Measurements from ENCODE around the gene ERGIC3. TPM values are rescaled to one million over a fixed set of nuclear protein-coding genes. Genes with fewer than 3 reads are reported as not detected.

Gene ERGIC3
- total RNA-seq, 5 donors from 2014 or later (not counting 1 experiment from before 2014, with no cell fraction given) = 135 to 180 (median 166) TPM

DNA sequence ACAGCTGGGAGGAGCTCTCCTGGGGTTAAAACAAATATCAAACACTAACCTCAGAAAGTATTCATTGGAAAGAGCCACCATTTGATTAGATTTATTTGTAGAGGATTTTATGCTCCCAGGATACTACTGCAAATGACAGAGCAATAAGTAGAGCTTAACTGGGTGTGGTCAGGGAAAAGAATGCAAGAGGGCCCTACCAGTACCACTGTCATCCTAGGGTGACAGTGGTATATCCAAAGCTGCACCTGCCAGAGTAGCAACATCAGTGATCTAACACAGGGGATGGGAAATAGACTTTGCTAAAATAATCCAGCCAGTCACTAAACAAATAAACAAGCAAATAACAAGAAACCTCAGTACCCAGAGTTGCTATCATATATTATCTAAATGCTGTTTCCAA lies 29.7 kb downstream of the ERGIC3 start:
- Histone ChIP-seq H3K9me3 (no peaks in the 10 kb centered on the region), H3K27me3 (replicated peaks in 1 of 2; ENCODE audit: control insufficient read depth in 2 of 2, extremely low read depth in 1 of 2, insufficient read depth in 2 of 2, low read length in 1 of 2) (peaks cover 0 to 3% of the 10 kb centered on the region in 2 experiments), H3K27ac (ENCODE audit: low read length) (no peak overlapping the region), H3K4me1 (ENCODE audit: control insufficient read depth in 1 of 2, extremely low read depth in 1 of 2, insufficient read depth in 2 of 2, low read length in 2 of 2) (no peaks in the 10 kb centered on the region), H3K4me3 (ENCODE audit: control insufficient read depth in 1 of 2, extremely low read depth in 1 of 2, low read length in 1 of 2) (no peak overlapping the region), H3K36me3 (ENCODE audit: control insufficient read depth in 2 of 2, extremely low read depth in 1 of 2, insufficient read depth in 1 of 2, low read length in 1 of 2) (no peaks in the 10 kb centered on the region)
- POLR2A ChIA-PET = no interaction called here
- Mint-ChIP-seq H3K27me3 (peaks cover 0 to 4% of the 10 kb centered on the region in 2 donors), H3K27ac (no peak overlapping the region), H3K4me3 (no peak overlapping the region), H3K36me3 (peaks cover 4% of the 10 kb centered on the region), H3K4me1 (no peaks in the 10 kb centered on the region), H3K9me3 (peaks cover 4 to 5% (median 5%) of the 10 kb centered on the region in 3 donors)
- ATAC-seq (replicated peaks in 1 of 4) (no peak), DNase-seq (no peak)
- CTCF ChIA-PET = no interaction called here

DNA sequence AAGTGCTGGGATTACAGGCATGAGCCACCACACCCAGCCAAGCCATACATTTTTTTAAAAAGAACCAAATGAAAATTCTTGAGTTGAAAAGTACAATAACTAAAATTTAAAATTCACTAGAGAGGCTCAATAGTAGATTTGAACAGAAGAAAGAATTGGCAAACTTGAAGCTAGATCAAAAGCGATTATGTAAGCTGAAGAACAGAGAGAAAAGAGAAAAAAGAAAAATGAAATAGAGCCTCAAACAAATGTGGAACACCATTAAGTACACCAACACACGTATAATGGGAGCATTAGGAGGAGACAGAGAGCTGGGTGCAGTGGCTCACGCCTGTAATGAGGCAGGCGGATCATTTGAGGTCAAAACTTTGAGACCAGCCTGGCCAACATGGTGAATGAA lies 31.0 kb downstream of the ERGIC3 start:
- DNase-seq = no peak
- peaks cover 0 to 4% of the 10 kb centered on the region in 2 donors for H3K27me3 Mint-ChIP-seq
- no peak overlapping the region for H3K27ac Mint-ChIP-seq
- H3K4me3 ChIP-seq (ENCODE audit: control insufficient read depth in 1 of 2, extremely low read depth in 1 of 2, low read length in 1 of 2) = no peak overlapping the region
- POLR2A ChIA-PET = no interaction called here
- no peaks in the 10 kb centered on the region for H3K36me3 ChIP-seq (ENCODE audit: control insufficient read depth in 2 of 2, extremely low read depth in 1 of 2, insufficient read depth in 1 of 2, low read length in 1 of 2)
- WGBS (ENCODE audit: insufficient coverage) = no CpG with 5 or more reads among the region's 4 CpGs
- H3K27ac ChIP-seq (ENCODE audit: low read length) = no peak overlapping the region
- no peaks in the 10 kb centered on the region for H3K9me3 ChIP-seq
- H3K4me1 Mint-ChIP-seq = no peaks in the 10 kb centered on the region
- CTCF ChIA-PET = no interaction called here
- H3K9me3 Mint-ChIP-seq = peaks cover 4 to 5% (median 5%) of the 10 kb centered on the region in 3 donors
- ATAC-seq (replicated peaks in 1 of 4) = no peak
- H3K36me3 Mint-ChIP-seq = peaks cover 4% of the 10 kb centered on the region
- no peaks in the 10 kb centered on the region for H3K4me1 ChIP-seq (ENCODE audit: control insufficient read depth in 1 of 2, extremely low read depth in 1 of 2, insufficient read depth in 2 of 2, low read length in 2 of 2)
- H3K4me3 Mint-ChIP-seq = no peak overlapping the region
- peaks cover 0 to 3% of the 10 kb centered on the region in 2 experiments for H3K27me3 ChIP-seq (replicated peaks in 1 of 2; ENCODE audit: control insufficient read depth in 2 of 2, extremely low read depth in 1 of 2, insufficient read depth in 2 of 2, low read length in 1 of 2)

DNA sequence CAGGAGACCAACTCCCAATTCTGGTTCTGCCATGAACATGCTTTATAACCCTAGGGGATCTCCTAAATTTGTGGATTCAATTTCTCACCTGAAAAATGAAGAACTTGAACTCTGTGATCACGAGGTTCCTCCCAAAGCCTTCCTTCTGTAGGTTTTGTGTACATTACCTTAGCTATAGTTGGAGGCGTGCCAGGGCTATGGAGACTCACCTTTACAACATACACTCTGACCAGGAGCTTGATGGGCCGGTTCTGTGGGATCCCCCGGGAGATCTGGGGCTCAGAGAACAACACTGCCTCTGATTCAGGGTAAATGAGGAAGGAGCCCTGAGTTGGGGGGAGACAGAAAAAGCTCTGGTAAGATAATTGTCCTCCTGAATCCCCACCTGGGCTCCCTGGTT lies 34.1 kb downstream of the ERGIC3 start:
- H3K4me3 Mint-ChIP-seq = no peak overlapping the region
- peaks cover 4% of the 10 kb centered on the region for H3K36me3 Mint-ChIP-seq
- Histone ChIP-seq H3K36me3 (ENCODE audit: control insufficient read depth in 2 of 2, extremely low read depth in 1 of 2, insufficient read depth in 1 of 2, low read length in 1 of 2) (no peaks in the 10 kb centered on the region), H3K4me3 (ENCODE audit: control insufficient read depth in 1 of 2, extremely low read depth in 1 of 2, low read length in 1 of 2) (no peak overlapping the region), H3K27ac (ENCODE audit: low read length) (no peak overlapping the region), H3K9me3 (no peaks in the 10 kb centered on the region), H3K4me1 (ENCODE audit: control insufficient read depth in 1 of 2, extremely low read depth in 1 of 2, insufficient read depth in 2 of 2, low read length in 2 of 2) (no peaks in the 10 kb centered on the region), H3K27me3 (replicated peaks in 1 of 2; ENCODE audit: control insufficient read depth in 2 of 2, extremely low read depth in 1 of 2, insufficient read depth in 2 of 2, low read length in 1 of 2) (peaks cover 0 to 13% of the 10 kb centered on the region in 2 experiments)
- peaks cover 0 to 4% of the 10 kb centered on the region in 2 donors for H3K27me3 Mint-ChIP-seq
- POLR2A ChIA-PET = no interaction called here
- no peak overlapping the region for H3K27ac Mint-ChIP-seq
- no peak for ATAC-seq (replicated peaks in 1 of 4)
- peaks cover 4 to 5% (median 5%) of the 10 kb centered on the region in 3 donors for H3K9me3 Mint-ChIP-seq
- H3K4me1 Mint-ChIP-seq = no peaks in the 10 kb centered on the region
- no CpG with 5 or more reads among the region's 4 CpGs for WGBS (ENCODE audit: insufficient coverage)
- CTCF ChIA-PET = no interaction called here
- DNase-seq = no peak

DNA sequence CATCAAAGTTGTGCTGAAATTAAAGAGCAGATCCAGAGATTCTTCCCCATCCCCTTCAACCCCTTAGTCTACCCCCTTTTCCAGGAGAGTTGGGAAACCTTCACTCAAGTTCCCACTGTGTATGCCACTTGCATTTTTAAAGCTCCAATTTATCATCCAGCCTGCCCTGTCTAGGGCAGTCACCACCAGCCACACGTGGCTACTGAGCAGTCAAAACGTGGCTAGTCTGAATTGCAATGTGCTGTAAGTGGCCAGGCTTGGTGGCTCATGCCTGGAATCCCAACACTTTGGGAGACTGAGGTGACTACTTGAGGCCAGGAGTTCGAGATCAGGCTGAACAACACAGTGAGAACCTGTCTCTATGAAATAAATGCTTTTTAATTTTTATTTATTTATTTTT lies 34.9 kb downstream of the ERGIC3 start:
- CTCF ChIA-PET = no interaction called here
- Histone ChIP-seq H3K27me3 (replicated peaks in 1 of 2; ENCODE audit: control insufficient read depth in 2 of 2, extremely low read depth in 1 of 2, insufficient read depth in 2 of 2, low read length in 1 of 2) (peaks cover 0 to 13% of the 10 kb centered on the region in 2 experiments), H3K36me3 (ENCODE audit: control insufficient read depth in 2 of 2, extremely low read depth in 1 of 2, insufficient read depth in 1 of 2, low read length in 1 of 2) (no peaks in the 10 kb centered on the region), H3K27ac (ENCODE audit: low read length) (no peak overlapping the region), H3K4me3 (ENCODE audit: control insufficient read depth in 1 of 2, extremely low read depth in 1 of 2, low read length in 1 of 2) (no peak overlapping the region), H3K4me1 (ENCODE audit: control insufficient read depth in 1 of 2, extremely low read depth in 1 of 2, insufficient read depth in 2 of 2, low read length in 2 of 2) (no peaks in the 10 kb centered on the region), H3K9me3 (no peaks in the 10 kb centered on the region)
- POLR2A ChIA-PET = no interaction called here
- peaks cover 0 to 4% of the 10 kb centered on the region in 2 donors for H3K27me3 Mint-ChIP-seq
- no CpG with 5 or more reads among the region's 3 CpGs for WGBS (ENCODE audit: insufficient coverage)
- ATAC-seq (replicated peaks in 1 of 4) (no peak), DNase-seq (no peak)
- H3K4me3 Mint-ChIP-seq = no peak overlapping the region
- no peaks in the 10 kb centered on the region for H3K4me1 Mint-ChIP-seq
- H3K9me3 Mint-ChIP-seq = peaks cover 4 to 11% (median 9%) of the 10 kb centered on the region in 3 donors
- peaks cover 4% of the 10 kb centered on the region for H3K36me3 Mint-ChIP-seq
- H3K27ac Mint-ChIP-seq = no peak overlapping the region

DNA sequence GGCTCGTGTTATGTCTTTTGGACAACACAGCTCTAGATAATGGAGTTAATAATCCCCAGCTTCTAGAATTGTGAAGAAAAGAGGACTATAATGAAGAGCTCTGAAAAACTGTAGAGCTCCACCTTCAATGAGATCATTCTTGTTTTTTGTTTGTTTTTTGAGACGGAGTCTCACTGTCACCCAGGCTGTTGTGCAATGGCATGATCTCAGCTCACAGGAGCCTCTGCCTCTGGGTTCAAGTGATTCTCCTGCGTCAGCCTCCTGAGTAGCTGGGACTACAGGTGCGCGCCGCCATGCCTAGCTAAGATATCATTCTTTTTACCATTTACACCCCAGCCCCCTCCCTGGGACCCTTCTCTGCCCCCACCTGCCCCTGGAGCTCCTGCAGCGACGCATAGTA lies 36.6 kb downstream of the ERGIC3 start:
- CTCF ChIA-PET = no interaction called here
- Mint-ChIP-seq H3K4me3 (no peak overlapping the region), H3K4me1 (no peaks in the 10 kb centered on the region), H3K27ac (no peak overlapping the region), H3K36me3 (no peaks in the 10 kb centered on the region), H3K27me3 (peaks cover 0 to 4% of the 10 kb centered on the region in 2 donors), H3K9me3 (peaks cover 4 to 6% (median 4%) of the 10 kb centered on the region in 3 donors)
- Histone ChIP-seq H3K27me3 (replicated peaks in 1 of 2; ENCODE audit: control insufficient read depth in 2 of 2, extremely low read depth in 1 of 2, insufficient read depth in 2 of 2, low read length in 1 of 2) (peaks cover 0 to 18% of the 10 kb centered on the region in 2 experiments), H3K27ac (ENCODE audit: low read length) (no peak overlapping the region), H3K36me3 (ENCODE audit: control insufficient read depth in 2 of 2, extremely low read depth in 1 of 2, insufficient read depth in 1 of 2, low read length in 1 of 2) (peaks cover 0 to 2% of the 10 kb centered on the region in 2 donors), H3K4me1 (ENCODE audit: control insufficient read depth in 1 of 2, extremely low read depth in 1 of 2, insufficient read depth in 2 of 2, low read length in 2 of 2) (no peaks in the 10 kb centered on the region), H3K4me3 (ENCODE audit: control insufficient read depth in 1 of 2, extremely low read depth in 1 of 2, low read length in 1 of 2) (no peak overlapping the region), H3K9me3 (no peaks in the 10 kb centered on the region)
- no CpG with 5 or more reads among the region's 8 CpGs for WGBS (ENCODE audit: insufficient coverage)
- POLR2A ChIA-PET = no interaction called here
- DNase-seq (no peak), ATAC-seq (replicated peaks in 1 of 4) (no peak)

DNA sequence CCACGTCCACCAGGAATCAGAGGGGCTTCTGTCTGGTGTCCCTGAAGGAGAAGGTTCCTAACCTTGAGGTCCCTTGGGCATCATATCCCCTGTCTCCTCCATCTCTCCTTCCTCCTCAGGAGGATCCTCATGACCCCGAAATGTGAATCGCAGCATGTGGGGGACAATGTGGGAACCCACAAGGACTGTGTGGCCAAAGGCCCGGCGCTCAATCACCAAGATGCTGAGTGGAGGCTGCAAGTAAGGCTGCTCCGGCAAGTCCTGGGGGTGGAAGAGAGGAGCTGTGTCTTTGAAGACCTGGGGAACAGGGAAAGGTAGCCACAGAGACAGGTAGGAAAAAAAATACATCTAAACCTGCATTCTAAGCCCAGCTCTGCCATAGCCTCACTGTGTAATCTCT lies 37.3 kb downstream of the ERGIC3 start:
- H3K27ac ChIP-seq (ENCODE audit: low read length) = no peak overlapping the region
- H3K27me3 ChIP-seq (replicated peaks in 1 of 2; ENCODE audit: control insufficient read depth in 2 of 2, extremely low read depth in 1 of 2, insufficient read depth in 2 of 2, low read length in 1 of 2) = peaks cover 0 to 18% of the 10 kb centered on the region in 2 experiments
- no peak overlapping the region for H3K4me3 ChIP-seq (ENCODE audit: control insufficient read depth in 1 of 2, extremely low read depth in 1 of 2, low read length in 1 of 2)
- ATAC-seq (replicated peaks in 1 of 4) = no peak
- H3K4me3 Mint-ChIP-seq = no peak overlapping the region
- CTCF ChIA-PET = no interaction called here
- DNase-seq = no peak
- POLR2A ChIA-PET = no interaction called here
- H3K9me3 Mint-ChIP-seq = peaks cover 2 to 6% (median 4%) of the 10 kb centered on the region in 3 donors
- WGBS (ENCODE audit: insufficient coverage) = 100% methylated on average over 1 of the region's 6 CpGs
- no peaks in the 10 kb centered on the region for H3K4me1 Mint-ChIP-seq
- H3K4me1 ChIP-seq (ENCODE audit: control insufficient read depth in 1 of 2, extremely low read depth in 1 of 2, insufficient read depth in 2 of 2, low read length in 2 of 2) = no peaks in the 10 kb centered on the region
- no peaks in the 10 kb centered on the region for H3K36me3 Mint-ChIP-seq
- H3K36me3 ChIP-seq (ENCODE audit: control insufficient read depth in 2 of 2, extremely low read depth in 1 of 2, insufficient read depth in 1 of 2, low read length in 1 of 2) = peaks cover 0 to 2% of the 10 kb centered on the region in 2 donors
- no peak overlapping the region for H3K27ac Mint-ChIP-seq
- H3K27me3 Mint-ChIP-seq = peaks cover 0 to 4% of the 10 kb centered on the region in 2 donors
- H3K9me3 ChIP-seq = no peaks in the 10 kb centered on the region

DNA sequence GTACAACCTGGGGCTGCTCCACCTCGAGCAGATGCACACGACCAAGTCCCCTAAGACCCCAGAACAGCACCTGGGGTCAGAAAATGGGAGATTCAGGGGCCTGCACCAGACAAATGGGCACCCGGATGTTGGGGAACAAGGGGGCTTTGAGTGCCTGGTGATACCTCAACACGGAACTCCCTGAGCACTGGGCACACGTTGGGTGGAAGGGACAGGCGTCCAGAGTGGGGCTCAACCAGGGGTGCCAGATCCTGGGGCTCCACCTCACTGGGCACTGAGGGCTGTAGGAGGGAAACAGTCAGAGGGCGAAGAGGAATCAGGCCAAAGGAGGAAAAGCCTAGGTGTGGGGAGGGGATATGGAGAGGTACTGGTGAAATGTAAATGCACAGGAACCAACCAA lies 40.3 kb downstream of the ERGIC3 start:
- CTCF ChIA-PET = interaction anchor here in 1 of 2 donors (0.5 kb wide), 1 partner anchor 135 kb away, joined by 3 read pairs; no protein-coding TSS in a partner anchor
- no peak for DNase-seq
- H3K9me3 Mint-ChIP-seq = peaks cover 0 to 6% (median 4%) of the 10 kb centered on the region in 3 donors

More for the DNA sequence above, 40.3 kb downstream of the ERGIC3 start:
- Histone ChIP-seq H3K4me3 (ENCODE audit: control insufficient read depth in 1 of 2, extremely low read depth in 1 of 2, low read length in 1 of 2) (no peak overlapping the region), H3K4me1 (ENCODE audit: control insufficient read depth in 1 of 2, extremely low read depth in 1 of 2, insufficient read depth in 2 of 2, low read length in 2 of 2) (no peaks in the 10 kb centered on the region), H3K9me3 (no peaks in the 10 kb centered on the region), H3K27me3 (replicated peaks in 1 of 2; ENCODE audit: control insufficient read depth in 2 of 2, extremely low read depth in 1 of 2, insufficient read depth in 2 of 2, low read length in 1 of 2) (peaks cover 0 to 20% of the 10 kb centered on the region in 2 experiments), H3K27ac (ENCODE audit: low read length) (no peak overlapping the region), H3K36me3 (ENCODE audit: control insufficient read depth in 2 of 2, extremely low read depth in 1 of 2, insufficient read depth in 1 of 2, low read length in 1 of 2) (peaks cover 0 to 2% of the 10 kb centered on the region in 2 donors)
- no peaks in the 10 kb centered on the region for H3K4me1 Mint-ChIP-seq
- H3K4me3 Mint-ChIP-seq = no peak overlapping the region
- POLR2A ChIA-PET = no interaction called here
- H3K36me3 Mint-ChIP-seq = no peaks in the 10 kb centered on the region
- no peak for ATAC-seq (replicated peaks in 1 of 4)
- whole genome bisulfite sequencing (ENCODE audit: insufficient coverage) = 96% methylated on average over 5 of the region's 7 CpGs
- no peak overlapping the region for H3K27ac Mint-ChIP-seq
- no peaks in the 10 kb centered on the region for H3K27me3 Mint-ChIP-seq
